GM18511 (cell line): ENCODE measurements around the gene BCOR.

Source experiments
- ATAC-seq: cut with Tn5 transposase; IDR thresholded peaks from one replicate; pipeline ENCODE4 v1.9.1; 2021; ENCODE audit warnings: mild to moderate bottlenecking, moderate library complexity; ENCODE audit not compliant: unreplicated experiment

Gene BCOR

GRCh38 chrX:40068048-40068447 is 29.7 kb downstream of the BCOR start:
- no peak for ATAC-seq

GRCh38 chrX:40066700-40067099 is 31.1 kb downstream of the BCOR start:
- ATAC-seq = no peak

GRCh38 chrX:40065296-40066046 is 32.3 kb downstream of the BCOR start:
- no peak for ATAC-seq

GRCh38 chrX:40064055-40064597 is 33.6 kb downstream of the BCOR start:
- no peak for ATAC-seq

- ATAC-seq = no peak
Measured at GRCh38 chrX:40063555-40063954, 34.2 kb downstream of the BCOR start.

GRCh38 chrX:40062525-40063155 is 35.1 kb downstream of the BCOR start:
- ATAC-seq = no peak

GRCh38 chrX:40061871-40062524 is 35.8 kb downstream of the BCOR start:
- ATAC-seq = no peak

- no peak for ATAC-seq
Measured at GRCh38 chrX:40061005-40061404, 36.8 kb downstream of the BCOR start.

GRCh38 chrX:40060356-40060845 is 37.4 kb downstream of the BCOR start:
- no peak for ATAC-seq

- no peak for ATAC-seq
Measured at GRCh38 chrX:40058719-40059118, 39.0 kb downstream of the BCOR start.

- no peak for ATAC-seq
Measured at GRCh38 chrX:40057405-40057804, 40.4 kb downstream of the BCOR start.

- no peak for ATAC-seq
Measured at GRCh38 chrX:40056420-40056819, 41.3 kb downstream of the BCOR start.

- no peak for ATAC-seq
Measured at GRCh38 chrX:40055495-40055894, 42.3 kb downstream of the BCOR start.

GRCh38 chrX:40054793-40055192 is 43.0 kb downstream of the BCOR start:
- ATAC-seq = no peak

GRCh38 chrX:40050532-40050931 is 47.2 kb downstream of the BCOR start:
- ATAC-seq = no peak

GRCh38 chrX:40049084-40049641 is 48.6 kb downstream of the BCOR start:
- no peak for ATAC-seq

- no peak for ATAC-seq
Measured at GRCh38 chrX:40047485-40047884, 50.3 kb downstream of the BCOR start.

GRCh38 chrX:40043895-40044294 is 53.9 kb downstream of the BCOR start:
- ATAC-seq = no peak

GRCh38 chrX:40041915-40042314 is 55.8 kb downstream of the BCOR start:
- ATAC-seq = no peak

GRCh38 chrX:40040686-40041461 is 56.9 kb downstream of the BCOR start:
- no peak for ATAC-seq

GRCh38 chrX:40039887-40040286 is 57.9 kb downstream of the BCOR start:
- no peak for ATAC-seq
